Measurements from ENCODE around the gene P2RY2.
"Not testable (repeated sequence)": the region's sequence is repeated elsewhere in the genome, so short reads cannot be mapped to it uniquely, and the experiment has no call there.

Gene P2RY2

DNA sequence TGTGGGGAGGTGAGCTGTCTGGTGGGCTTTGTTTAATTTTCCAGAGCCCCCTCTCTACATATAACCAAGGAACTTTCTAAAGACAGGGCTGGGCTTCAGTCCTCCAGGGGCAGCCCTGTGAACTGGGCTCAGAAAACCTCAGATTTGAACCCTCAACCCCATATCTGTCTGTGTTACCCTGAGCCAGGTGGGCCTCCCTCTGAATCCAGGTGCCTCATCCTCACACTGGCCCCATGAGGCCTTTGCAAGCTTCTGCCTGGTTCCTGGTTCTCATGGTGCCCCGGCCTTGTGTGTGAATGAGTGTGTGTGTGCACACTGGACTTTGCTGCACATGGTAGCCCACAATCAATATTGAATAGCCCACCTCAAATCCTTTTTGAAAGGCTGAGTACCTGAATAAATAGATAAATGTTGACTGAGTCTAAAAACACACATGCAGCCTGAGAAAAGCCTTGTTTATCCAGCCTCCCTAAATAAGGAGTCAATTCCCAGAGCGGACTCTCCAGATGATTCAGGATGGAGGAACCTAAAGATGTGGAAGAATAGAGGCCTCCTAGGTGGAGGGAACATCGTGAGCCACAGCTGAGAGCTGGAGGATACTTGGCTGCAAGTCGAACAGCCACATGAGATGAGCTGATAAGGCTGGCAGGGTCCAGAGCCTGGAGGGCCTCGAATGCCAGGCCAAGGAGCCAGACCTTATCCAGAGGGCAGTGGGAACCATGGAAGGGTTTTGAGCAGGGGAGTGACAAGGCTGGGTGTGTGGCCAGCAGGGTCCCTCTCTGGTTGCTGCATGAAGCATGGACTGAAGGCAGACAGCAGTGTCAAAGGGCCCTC is 28.1 kb upstream of the P2RY2 start:
- H3K4me3 ChIP-seq (ENCODE audit: low read depth in 1 of 2, low read length in 2 of 2), result no peak overlapping the region
- H3K27me3 ChIP-seq (ENCODE audit: low read depth, low read length), result no peaks in the 10 kb centered on the region
- H3K27ac ChIP-seq (ENCODE audit: low read length), result no peak overlapping the region
- peaks cover 0 to 13% of the 10 kb centered on the region in 2 donors for H3K4me1 ChIP-seq (ENCODE audit: control insufficient read depth in 1 of 2, insufficient read depth in 2 of 2, low read length in 2 of 2)
- no peaks in the 10 kb centered on the region for H3K9me3 ChIP-seq (ENCODE audit: control insufficient read depth in 1 of 2, low read length in 2 of 2)
- no peaks in the 10 kb centered on the region for H3K36me3 ChIP-seq (ENCODE audit: control insufficient read depth in 1 of 2, insufficient read depth in 2 of 2, low read length in 2 of 2)

DNA sequence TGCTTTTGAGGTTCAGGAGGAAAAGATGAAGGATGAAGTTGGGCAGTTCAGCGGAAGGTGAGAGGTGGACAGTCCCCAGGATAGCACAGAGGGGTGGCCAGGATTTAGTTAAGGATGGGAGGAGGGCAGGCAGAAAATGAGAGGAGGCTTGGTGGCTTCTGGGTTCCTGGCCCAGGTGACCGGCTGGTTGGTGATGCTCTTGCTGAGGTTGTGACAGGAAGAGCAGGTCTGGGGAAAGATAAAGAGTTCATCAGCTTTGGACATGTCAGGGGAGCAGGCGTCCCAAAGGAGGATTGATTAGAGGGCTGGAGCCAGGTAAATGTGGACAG is 27.6 kb upstream of the P2RY2 start:
- H3K4me1 ChIP-seq (ENCODE audit: control insufficient read depth in 1 of 2, insufficient read depth in 2 of 2, low read length in 2 of 2), result peaks cover 0 to 9% of the 10 kb centered on the region in 2 donors
- H3K27ac ChIP-seq (ENCODE audit: low read length), result no peak overlapping the region

DNA sequence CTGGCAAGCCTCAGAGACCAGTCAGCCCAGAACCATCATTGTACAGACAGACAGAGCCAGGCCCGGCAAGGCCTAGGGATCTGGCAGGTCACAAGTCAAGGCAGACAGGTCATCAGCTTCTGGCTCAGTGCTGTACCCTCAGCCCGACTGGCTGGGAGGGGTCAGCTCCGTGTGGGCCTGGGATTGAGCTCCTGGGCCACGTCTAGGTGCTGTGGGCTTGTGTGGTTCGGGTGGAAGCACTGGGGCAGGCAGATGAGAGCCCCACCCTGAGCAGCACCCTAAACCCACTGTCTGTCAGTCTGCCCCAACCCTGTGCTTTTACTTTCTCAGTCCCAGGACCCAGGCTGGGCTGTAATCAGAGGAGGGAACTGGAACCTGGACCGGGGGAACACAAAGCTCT is 26.9 kb upstream of the P2RY2 start:
- Histone ChIP-seq H3K27me3 (ENCODE audit: low read depth, low read length) (no peaks in the 10 kb centered on the region), H3K4me1 (ENCODE audit: control insufficient read depth in 1 of 2, insufficient read depth in 2 of 2, low read length in 2 of 2) (peaks cover 0 to 9% of the 10 kb centered on the region in 2 donors), H3K36me3 (ENCODE audit: control insufficient read depth in 1 of 2, insufficient read depth in 2 of 2, low read length in 2 of 2) (no peaks in the 10 kb centered on the region), H3K27ac (ENCODE audit: low read length) (no peak overlapping the region), H3K4me3 (ENCODE audit: low read depth in 1 of 2, low read length in 2 of 2) (no peak overlapping the region), H3K9me3 (ENCODE audit: control insufficient read depth in 1 of 2, low read length in 2 of 2) (no peaks in the 10 kb centered on the region)

More for the DNA sequence above, 27.6 kb upstream of the P2RY2 start:
- Histone ChIP-seq H3K4me3 (ENCODE audit: low read depth in 1 of 2, low read length in 2 of 2) (no peak overlapping the region), H3K36me3 (ENCODE audit: control insufficient read depth in 1 of 2, insufficient read depth in 2 of 2, low read length in 2 of 2) (no peaks in the 10 kb centered on the region), H3K9me3 (ENCODE audit: control insufficient read depth in 1 of 2, low read length in 2 of 2) (no peaks in the 10 kb centered on the region), H3K27me3 (ENCODE audit: low read depth, low read length) (no peaks in the 10 kb centered on the region)

GRCh38 chr11:73192272-73192671 is 25.8 kb upstream of the P2RY2 start:
- Histone ChIP-seq H3K27ac (ENCODE audit: low read length) (no peak overlapping the region), H3K9me3 (ENCODE audit: control insufficient read depth in 1 of 2, low read length in 2 of 2) (no peaks in the 10 kb centered on the region), H3K4me3 (ENCODE audit: low read depth in 1 of 2, low read length in 2 of 2) (no peak overlapping the region), H3K27me3 (ENCODE audit: low read depth, low read length) (no peaks in the 10 kb centered on the region), H3K4me1 (ENCODE audit: control insufficient read depth in 1 of 2, insufficient read depth in 2 of 2, low read length in 2 of 2) (peaks cover 0 to 9% of the 10 kb centered on the region in 2 donors), H3K36me3 (ENCODE audit: control insufficient read depth in 1 of 2, insufficient read depth in 2 of 2, low read length in 2 of 2) (no peaks in the 10 kb centered on the region)

GRCh38 chr11:73193251-73194033 is 24.6 kb upstream of the P2RY2 start:
- H3K9me3 ChIP-seq (ENCODE audit: control insufficient read depth in 1 of 2, low read length in 2 of 2), result no peaks in the 10 kb centered on the region
- H3K27me3 ChIP-seq (ENCODE audit: low read depth, low read length), result no peaks in the 10 kb centered on the region
- no peak overlapping the region for H3K27ac ChIP-seq (ENCODE audit: low read length)
- no peak overlapping the region for H3K4me3 ChIP-seq (ENCODE audit: low read depth in 1 of 2, low read length in 2 of 2)
- peaks cover 0 to 1% of the 10 kb centered on the region in 2 donors for H3K4me1 ChIP-seq (ENCODE audit: control insufficient read depth in 1 of 2, insufficient read depth in 2 of 2, low read length in 2 of 2)
- H3K36me3 ChIP-seq (ENCODE audit: control insufficient read depth in 1 of 2, insufficient read depth in 2 of 2, low read length in 2 of 2), result no peaks in the 10 kb centered on the region

DNA sequence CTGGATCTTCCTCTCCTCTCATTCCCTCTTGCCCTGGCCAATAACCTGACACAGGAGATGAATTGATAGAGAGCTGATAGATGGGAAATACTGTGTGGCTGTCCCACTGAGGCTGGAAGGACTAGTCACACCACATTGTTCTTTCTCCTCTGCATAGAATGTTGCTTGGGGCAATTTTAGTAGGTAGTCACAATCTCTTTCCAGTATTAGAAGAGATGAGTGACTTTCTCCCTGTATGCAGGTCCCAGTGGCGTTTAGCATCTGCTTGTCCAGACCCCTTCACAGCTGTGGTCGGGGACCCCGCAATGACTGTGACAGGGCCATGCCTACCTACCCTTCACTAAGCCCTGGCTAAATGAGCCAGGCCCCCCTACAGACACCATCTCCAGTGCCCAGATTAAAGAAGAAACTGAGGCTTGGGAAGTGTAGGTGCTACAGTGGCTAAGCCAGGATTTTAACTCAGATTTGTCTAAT is 24.0 kb upstream of the P2RY2 start:
- Histone ChIP-seq H3K36me3 (ENCODE audit: control insufficient read depth in 1 of 2, insufficient read depth in 2 of 2, low read length in 2 of 2) (no peaks in the 10 kb centered on the region), H3K27me3 (ENCODE audit: low read depth, low read length) (no peaks in the 10 kb centered on the region), H3K4me3 (ENCODE audit: low read depth in 1 of 2, low read length in 2 of 2) (no peak overlapping the region), H3K9me3 (ENCODE audit: control insufficient read depth in 1 of 2, low read length in 2 of 2) (no peaks in the 10 kb centered on the region), H3K27ac (ENCODE audit: low read length) (no peak overlapping the region), H3K4me1 (ENCODE audit: control insufficient read depth in 1 of 2, insufficient read depth in 2 of 2, low read length in 2 of 2) (no peaks in the 10 kb centered on the region)

DNA sequence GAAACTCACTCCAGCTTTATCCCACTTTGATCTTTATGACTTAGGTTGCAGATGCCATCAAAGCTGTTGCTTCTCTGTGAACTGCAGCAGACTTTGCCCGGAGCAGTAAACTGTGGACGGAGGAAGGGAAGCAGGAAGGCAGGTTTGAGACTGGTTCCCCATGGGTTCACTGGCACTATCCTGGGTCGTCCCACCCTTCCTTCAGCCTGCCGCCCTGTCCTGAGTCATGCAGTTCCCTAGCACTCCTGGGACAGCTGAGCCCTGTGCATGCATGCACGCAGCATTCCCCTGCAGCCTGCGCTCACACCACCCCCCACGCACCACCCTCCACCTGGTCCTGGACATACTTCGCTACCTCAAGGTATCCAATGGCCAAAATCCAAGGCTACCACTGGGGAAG is 23.5 kb upstream of the P2RY2 start:
- no peak overlapping the region for H3K27ac ChIP-seq (ENCODE audit: low read length)
- H3K4me1 ChIP-seq (ENCODE audit: control insufficient read depth in 1 of 2, insufficient read depth in 2 of 2, low read length in 2 of 2), result no peaks in the 10 kb centered on the region
- H3K36me3 ChIP-seq (ENCODE audit: control insufficient read depth in 1 of 2, insufficient read depth in 2 of 2, low read length in 2 of 2), result no peaks in the 10 kb centered on the region
- H3K4me3 ChIP-seq (ENCODE audit: low read depth in 1 of 2, low read length in 2 of 2), result no peak overlapping the region
- no peaks in the 10 kb centered on the region for H3K9me3 ChIP-seq (ENCODE audit: control insufficient read depth in 1 of 2, low read length in 2 of 2)
- no peaks in the 10 kb centered on the region for H3K27me3 ChIP-seq (ENCODE audit: low read depth, low read length)

GRCh38 chr11:73195191-73196007 is 22.7 kb upstream of the P2RY2 start:
- Histone ChIP-seq H3K4me1 (ENCODE audit: control insufficient read depth in 1 of 2, insufficient read depth in 2 of 2, low read length in 2 of 2) (no peaks in the 10 kb centered on the region), H3K36me3 (ENCODE audit: control insufficient read depth in 1 of 2, insufficient read depth in 2 of 2, low read length in 2 of 2) (no peaks in the 10 kb centered on the region), H3K4me3 (ENCODE audit: low read depth in 1 of 2, low read length in 2 of 2) (no peak overlapping the region), H3K9me3 (ENCODE audit: control insufficient read depth in 1 of 2, low read length in 2 of 2) (no peaks in the 10 kb centered on the region), H3K27me3 (ENCODE audit: low read depth, low read length) (no peaks in the 10 kb centered on the region), H3K27ac (ENCODE audit: low read length) (no peak overlapping the region)

- Histone ChIP-seq H3K27me3 (ENCODE audit: low read depth, low read length) (no peaks in the 10 kb centered on the region), H3K27ac (ENCODE audit: low read length) (no peak overlapping the region), H3K36me3 (ENCODE audit: control insufficient read depth in 1 of 2, insufficient read depth in 2 of 2, low read length in 2 of 2) (no peaks in the 10 kb centered on the region), H3K9me3 (ENCODE audit: control insufficient read depth in 1 of 2, low read length in 2 of 2) (no peaks in the 10 kb centered on the region), H3K4me1 (ENCODE audit: control insufficient read depth in 1 of 2, insufficient read depth in 2 of 2, low read length in 2 of 2) (no peaks in the 10 kb centered on the region), H3K4me3 (ENCODE audit: low read depth in 1 of 2, low read length in 2 of 2) (no peak overlapping the region)
Measured at GRCh38 chr11:73196576-73196975, 21.5 kb upstream of the P2RY2 start.

- no peaks in the 10 kb centered on the region for H3K4me1 ChIP-seq (ENCODE audit: control insufficient read depth in 1 of 2, insufficient read depth in 2 of 2, low read length in 2 of 2)
- no peaks in the 10 kb centered on the region for H3K27me3 ChIP-seq (ENCODE audit: low read depth, low read length)
- H3K9me3 ChIP-seq (ENCODE audit: control insufficient read depth in 1 of 2, low read length in 2 of 2), result no peaks in the 10 kb centered on the region
- H3K4me3 ChIP-seq (ENCODE audit: low read depth in 1 of 2, low read length in 2 of 2), result no peak overlapping the region
- no peaks in the 10 kb centered on the region for H3K36me3 ChIP-seq (ENCODE audit: control insufficient read depth in 1 of 2, insufficient read depth in 2 of 2, low read length in 2 of 2)
- no peak overlapping the region for H3K27ac ChIP-seq (ENCODE audit: low read length)
Measured at GRCh38 chr11:73197348-73197747, 20.7 kb upstream of the P2RY2 start.

GRCh38 chr11:73197787-73198186 is 20.3 kb upstream of the P2RY2 start:
- not testable (repeated sequence) for H3K9me3 ChIP-seq (ENCODE audit: control insufficient read depth in 1 of 2, low read length in 2 of 2); H3K4me3 ChIP-seq (ENCODE audit: low read depth in 1 of 2, low read length in 2 of 2); H3K36me3 ChIP-seq (ENCODE audit: control insufficient read depth in 1 of 2, insufficient read depth in 2 of 2, low read length in 2 of 2); H3K27ac ChIP-seq (ENCODE audit: low read length); H3K27me3 ChIP-seq (ENCODE audit: low read depth, low read length); H3K4me1 ChIP-seq (ENCODE audit: control insufficient read depth in 1 of 2, insufficient read depth in 2 of 2, low read length in 2 of 2)

All from muscle layer of duodenum (tissue), 2 donors.